Neural cell (in vitro differentiated cells): Measurements from ENCODE around the gene IL17A. TPM values are rescaled to one million over a fixed set of nuclear protein-coding genes. Genes with fewer than 3 reads are reported as not detected.

Experiments
- H2AFZ ChIP-seq: fragments of 200-600, 300-800 bp; sonication (generic), shearing (Covaris generic); 2 replicates; pipeline ENCODE4 v1.6.0; 2014; ENCODE audit warnings: low read depth, mild to moderate bottlenecking, antibody characterized with exemption, low read length, moderate library complexity
- H3F3A ChIP-seq: fragments of 200-600 bp; shearing (Covaris generic); 2 replicates; pipeline ENCODE4 v1.6.1; 2016; ENCODE audit warnings: mild to moderate bottlenecking, moderate library complexity, mixed read lengths, antibody characterized with exemption, low read length; ENCODE audit not compliant: insufficient read depth, poor library complexity, severe bottlenecking
- H3K27ac ChIP-seq: fragments of 200-600, 300-800 bp; sonication (generic), shearing (Covaris generic); 2 replicates; pipeline ENCODE4 v1.5.1; 2014; ENCODE audit warnings: mild to moderate bottlenecking, low read length, moderate library complexity
- H3K27me3 ChIP-seq: fragments of 300-800, 200-600 bp; sonication (generic), shearing (Covaris generic); 2 replicates; pipeline ENCODE4 v1.6.0; 2014; ENCODE audit warnings: mild to moderate bottlenecking, low read depth, low read length, moderate library complexity; ENCODE audit not compliant: insufficient read depth
- H3K36me3 ChIP-seq: fragments of 300-800, 200-600 bp; sonication (generic), shearing (Covaris generic); 2 replicates; pipeline ENCODE4 v1.5.1; 2014; ENCODE audit warnings: mild to moderate bottlenecking, antibody characterized with exemption, low read length, moderate library complexity; ENCODE audit not compliant: insufficient read depth
- H3K4me2 ChIP-seq: fragments of 300-800, 200-600 bp; sonication (generic), shearing (Covaris generic); 2 replicates; pipeline ENCODE4 v1.6.0; 2014; ENCODE audit warnings: mild to moderate bottlenecking, low read length
- H3K4me3 ChIP-seq: fragments of 300-800, 200-600 bp; sonication (generic), shearing (Covaris generic); 2 replicates; pipeline ENCODE4 v1.5.1; 2014; ENCODE audit warnings: mild to moderate bottlenecking, low read length, moderate library complexity
- H3K79me2 ChIP-seq: fragments of 200-600 bp; shearing (Covaris generic); replicated peaks from 2 replicates; pipeline ENCODE4 v1.6.0; 2014; ENCODE audit warnings: mild to moderate bottlenecking, low read length, moderate library complexity; ENCODE audit not compliant: insufficient read depth
- H3K9ac ChIP-seq: fragments of 300-800, 200-600 bp; sonication (generic), shearing (Covaris generic); 2 replicates; pipeline ENCODE4 v1.6.1; 2016; ENCODE audit warnings: mild to moderate bottlenecking, low read length, mixed read lengths
- H3K9me2 ChIP-seq: fragments of 200-600 bp; shearing (Covaris generic); 2 replicates; pipeline ENCODE4 v1.6.1; 2016; ENCODE audit warnings: mild to moderate bottlenecking, low read length, mixed read lengths; ENCODE audit not compliant: insufficient read depth
- H3K9me3 ChIP-seq: fragments of 200-600, 300-800 bp; sonication (generic), shearing (Covaris generic); 2 replicates; pipeline ENCODE4 v1.6.1; 2016; ENCODE audit warnings: mild to moderate bottlenecking, mixed run types, low read length, moderate library complexity, mixed read lengths
- H4K20me1 ChIP-seq: fragments of 200-600 bp; shearing (Covaris generic); 2 replicates; pipeline ENCODE4 v1.6.1; 2016; ENCODE audit warnings: mild to moderate bottlenecking, mixed run types; ENCODE audit not compliant: insufficient read depth
- CTCF ChIP-seq: fragments of 450-650 bp; IDR thresholded peaks from 2 replicates; pipeline ENCODE4 v1.5.1; 2014; ENCODE audit warnings: antibody characterized with exemption, mild to moderate bottlenecking, moderate library complexity; ENCODE audit not compliant: poor library complexity, severe bottlenecking
- EP300 ChIP-seq: fragments of 450-650 bp; conservative IDR thresholded peaks from 2 replicates; pipeline ENCODE4 v1.6.1; 2014; ENCODE audit warnings: antibody characterized with exemption, mild to moderate bottlenecking, moderate library complexity; ENCODE audit not compliant: poor library complexity, severe bottlenecking
- EZH2 ChIP-seq: fragments of 200-600, 300-800 bp; shearing (Covaris generic), sonication (generic); IDR thresholded peaks from 2 replicates; pipeline ENCODE4 v1.6.1; 2014; ENCODE audit warnings: antibody characterized with exemption, low read length, borderline replicate concordance, mild to moderate bottlenecking; ENCODE audit not compliant: insufficient read depth, poor library complexity, severe bottlenecking
- MXI1 ChIP-seq: fragments of 450-650 bp; conservative IDR thresholded peaks from 2 replicates; pipeline ENCODE4 v1.6.1; 2014; ENCODE audit warnings: antibody characterized with exemption, mild to moderate bottlenecking; ENCODE audit not compliant: poor library complexity, severe bottlenecking
- POLR2AphosphoS5 ChIP-seq: IDR thresholded peaks from 2 replicates; pipeline ENCODE4 v1.6.1; 2012
- RAD21 ChIP-seq: fragments of 450-650 bp; conservative IDR thresholded peaks from 2 replicates; pipeline ENCODE4 v1.6.1; 2014; ENCODE audit warnings: antibody characterized with exemption, mild to moderate bottlenecking, moderate library complexity
- REST ChIP-seq: IDR thresholded peaks from 2 replicates; pipeline ENCODE4 v1.6.1; 2012; ENCODE audit warnings: borderline replicate concordance
- SMC3 ChIP-seq: fragments of 450-650 bp; conservative IDR thresholded peaks from 2 replicates; pipeline ENCODE4 v1.6.1; 2014; ENCODE audit warnings: antibody characterized with exemption, mild to moderate bottlenecking, moderate library complexity; ENCODE audit not compliant: poor library complexity
- TAF1 ChIP-seq: IDR thresholded peaks from 2 replicates; pipeline ENCODE4 v1.6.1; 2012; ENCODE audit warnings: low read depth
- polyA plus RNA-seq: library from polyadenylated mRNA; depleted of rRNA; stranded (reverse); fragments of >200 nt; gene quantifications from 2 replicates; pipeline ENCODE4 v1.2.3, GENCODE V29; 2014

IL17A gene
- polyA plus RNA-seq, 1 donor from 2014 or later, result not detected

DNA sequence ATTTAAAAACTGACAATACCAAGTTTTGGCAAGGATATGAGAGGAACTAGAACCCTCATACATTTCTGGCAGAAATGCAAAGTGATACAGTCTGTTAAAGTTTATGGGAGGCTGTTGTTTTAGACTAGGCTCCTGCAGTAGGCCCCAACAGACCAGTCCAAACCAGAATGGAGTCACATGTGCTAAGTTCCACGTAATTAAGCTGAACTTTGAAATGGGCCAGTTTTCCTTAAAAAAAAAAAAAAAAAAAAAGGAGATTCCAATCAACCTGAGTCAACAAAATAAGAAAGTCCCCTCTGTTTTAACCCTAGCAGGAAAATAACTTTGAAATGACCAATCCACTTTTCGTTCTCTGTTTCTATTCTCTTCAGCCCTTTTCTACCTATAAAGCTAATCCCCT lies 31.6 kb downstream of the IL17A start:
- no peaks in the 10 kb centered on the region for H3K9me3 ChIP-seq
- H3F3A ChIP-seq, result no peaks in the 10 kb centered on the region
- H3K9me2 ChIP-seq, result no peaks in the 10 kb centered on the region
- H3K36me3 ChIP-seq, result no peaks in the 10 kb centered on the region
- H3K9ac ChIP-seq, result no peak overlapping the region
- no peaks in the 10 kb centered on the region for H3K27me3 ChIP-seq
- no peak overlapping the region for H2AFZ ChIP-seq
- H3K4me3 ChIP-seq, result no peak overlapping the region
- TF ChIP-seq CTCF, result no peak
- no peak for TF ChIP-seq EP300
- no peak for TF ChIP-seq POLR2AphosphoS5
- no peak for TF ChIP-seq TAF1
- no peak for TF ChIP-seq RAD21
- no peak for TF ChIP-seq MXI1
- TF ChIP-seq EZH2, result no peak
- no peak for TF ChIP-seq SMC3
- H3K79me2 ChIP-seq, result no peaks in the 10 kb centered on the region
- no peaks in the 10 kb centered on the region for H4K20me1 ChIP-seq
- no peak overlapping the region for H3K4me2 ChIP-seq
- no peak overlapping the region for H3K27ac ChIP-seq

GRCh38 chr6:52221302-52221701 lies 35.1 kb downstream of the IL17A start:
- Histone ChIP-seq H2AFZ (no peak overlapping the region), H3K4me3 (no peak overlapping the region), H3K4me2 (no peak overlapping the region), H3K9me2 (no peaks in the 10 kb centered on the region), H3K79me2 (no peaks in the 10 kb centered on the region), H3F3A (no peaks in the 10 kb centered on the region), H3K36me3 (no peaks in the 10 kb centered on the region), H4K20me1 (no peaks in the 10 kb centered on the region), H3K27ac (no peak overlapping the region), H3K27me3 (no peaks in the 10 kb centered on the region), H3K9me3 (no peaks in the 10 kb centered on the region), H3K9ac (no peak overlapping the region)
- no peak for TF ChIP-seq EZH2
- TF ChIP-seq RAD21, result no peak
- TF ChIP-seq CTCF, result no peak
- TF ChIP-seq MXI1, result no peak
- TF ChIP-seq EP300, result no peak
- TF ChIP-seq SMC3, result no peak
- no peak for TF ChIP-seq TAF1
- no peak for TF ChIP-seq POLR2AphosphoS5
- no peak for TF ChIP-seq REST
